22Rv1 (cell line): ENCODE results near the gene GPR155.

Experiments used
- CTCF ChIP-seq: fragments of 450-650 bp; IDR thresholded peaks from 2 replicates; pipeline ENCODE4 v1.5.1; 2017; ENCODE audit warnings: mild to moderate bottlenecking
- ZFX ChIP-seq: fragments of 450-650 bp; IDR thresholded peaks from 2 replicates; pipeline ENCODE4 v1.6.1; 2017; ENCODE audit warnings: antibody characterized with exemption, borderline replicate concordance

- no peak for TF ChIP-seq CTCF
- TF ChIP-seq ZFX, result no peak
Measured at GRCh38 chr2:174477759-174478158, 9.1 kb downstream of the GPR155 start.
